Sigmoid colon (tissue), 7 donors: ENCODE data around the gene USH1G. TPM values are rescaled to one million over a fixed set of nuclear protein-coding genes. Genes with fewer than 3 reads are reported as not detected.

Source experiments
- DNase-seq: peaks from one replicate; pipeline ENCODE4 v3.0.0-alpha.2; 2019
- H3K27ac ChIP-seq, 4 donors: fragments of 200-600 bp; sonication (generic); one replicate each; pipeline ENCODE4 v1.5.1; 2016 to 2019; ENCODE audit warnings: mild to moderate bottlenecking in 1 of 4
- H3K27me3 ChIP-seq, 3 donors: fragments of 200-600 bp; sonication (generic); one replicate each; pipeline ENCODE4 v1.5.1; 2019; ENCODE audit warnings: mild to moderate bottlenecking in 1 of 3
- H3K36me3 ChIP-seq, 4 donors: fragments of 200-600 bp; sonication (generic); one replicate each; pipeline ENCODE4 v1.5.1; 2016 to 2019
- H3K4me1 ChIP-seq, 4 donors: fragments of 200-600 bp; sonication (generic); one replicate each; pipeline ENCODE4 v1.5.1; 2017 to 2019
- H3K4me3 ChIP-seq, 4 donors: fragments of 200-600 bp; sonication (generic); one replicate each; pipeline ENCODE4 v1.5.1; 2017 to 2019; ENCODE audit warnings: mild to moderate bottlenecking in 2 of 4, moderate library complexity in 1 of 4
- H3K9me3 ChIP-seq, 4 donors: fragments of 200-600 bp in 3 of 4; sonication (generic) in 3 of 4; one replicate each; pipeline versions ENCODE4 v1.5.1 to v1.6.1; 2013 to 2019
- CTCF ChIP-seq, 4 experiments: fragments of 450-650 bp in 3 of 4; fragments of 200-600 bp in 1 of 4; IDR thresholded peaks; one replicate each; pipeline ENCODE4 v1.5.1; 2016 to 2019; ENCODE audit warnings: antibody characterized with exemption in 4 of 4, mild to moderate bottlenecking in 3 of 4, moderate library complexity in 2 of 4
- EP300 ChIP-seq, 4 donors: sonication (generic); formaldehyde crosslinking; IDR thresholded peaks; one replicate each; pipeline ENCODE4 v1.6.1; 2017; ENCODE audit warnings: antibody characterized with exemption in 4 of 4
- POLR2A ChIP-seq, 2 donors: fragments of 450-650 bp; IDR thresholded peaks; one replicate each; pipeline ENCODE4 v1.6.1; 2016; ENCODE audit warnings: antibody characterized with exemption in 2 of 2, mild to moderate bottlenecking in 2 of 2, moderate library complexity in 2 of 2
- POLR2AphosphoS5 ChIP-seq, 4 donors: sonication (generic); formaldehyde crosslinking; IDR thresholded peaks; one replicate each; pipeline ENCODE4 v1.6.1; 2017; ENCODE audit warnings: antibody characterized with exemption in 4 of 4
- WGBS, 2 donors: extraction: QIAGEN DNeasy Blood & Tissue Kit; methylation state at CpG; one replicate each; pipeline ENCODE4 v1.1.7; 2013; 5-methylcytosine and 5-hydroxymethylcytosine counted together
- intact Hi-C: fragments of 100-400 bp; cut with DNase I; formaldehyde crosslinking; loops from one replicate; pipeline ENCODE4 v1.15.1; 2023
- polyA plus RNA-seq, 3 donors: library from polyadenylated mRNA; stranded (reverse); fragments of 200-250 nt; gene quantifications; one replicate each; pipeline ENCODE4 v1.2.3, GENCODE V29; 2013
- total RNA-seq, 4 donors: library from RNA; depleted of rRNA; stranded (reverse); fragments of >200 nt; gene quantifications; one replicate each; pipeline ENCODE4 v1.1.0, GENCODE V29; 2016
- donor health status: healthy with polysubstance abuse.
- donor health status: Bipolar disorder and iron deficiency.
- donor health status: healthy.

USH1G gene
- total and polyA plus RNA-seq, 7 donors = 0.09 TPM; not detected in 6

GRCh38 chr17:74959826-74960515, 36.9 kb upstream of the USH1G start:
- H3K27me3 ChIP-seq = no peaks in the 10 kb centered on the region
- intact Hi-C loops = loop anchor here (2.0 to 5.0 kb wide), 2 partner anchors 213 to 241 kb away; partner anchors contain the start of gene NHERF1
- no peaks in the 10 kb centered on the region for H3K36me3 ChIP-seq
- no peak overlapping the region for H3K27ac ChIP-seq
- WGBS, 2 donors = 70 to 78% methylated on average over 14 of the region's 14 CpGs
- TF ChIP-seq CTCF (IDR thresholded peaks at IDR 0.05) = no peak
- H3K4me1 ChIP-seq = peaks cover 0 to 4% (median 2%) of the 10 kb centered on the region in 4 donors
- DNase-seq = no peak
- H3K9me3 ChIP-seq = no peaks in the 10 kb centered on the region
- H3K4me3 ChIP-seq = no peak overlapping the region

GRCh38 chr17:74957935-74958740, 35.1 kb upstream of the USH1G start:
- Histone ChIP-seq H3K27me3 (no peaks in the 10 kb centered on the region), H3K4me3 (no peak overlapping the region), H3K4me1 (peaks cover 0 to 4% (median 2%) of the 10 kb centered on the region in 4 donors), H3K36me3 (no peaks in the 10 kb centered on the region), H3K27ac (no peak overlapping the region), H3K9me3 (no peaks in the 10 kb centered on the region)
- peak; percentile 81 for DNase-seq
- intact Hi-C loops = loop anchor here (1.0 to 5.0 kb wide), 2 partner anchors 35 to 211 kb away; partner anchors contain the start of genes NHERF1 and USH1G
- peak; percentile 68 to 97 (median 84) for TF ChIP-seq CTCF (IDR thresholded peaks at IDR 0.05)
- TF ChIP-seq POLR2AphosphoS5 (IDR thresholded peaks at IDR 0.05) = no peak
- no peak for TF ChIP-seq POLR2A (IDR thresholded peaks at IDR 0.05)
- WGBS, 2 donors = 50 to 53% methylated on average over 33 of the region's 33 CpGs

- H3K36me3 ChIP-seq = no peaks in the 10 kb centered on the region
- DNase-seq = no peak
- TF ChIP-seq CTCF (IDR thresholded peaks at IDR 0.05) (no peak), EP300 (IDR thresholded peaks at IDR 0.05) (no peak), POLR2AphosphoS5 (IDR thresholded peaks at IDR 0.05) (no peak), POLR2A (IDR thresholded peaks at IDR 0.05) (no peak)
- 74 to 79% methylated on average over 4 of the region's 4 CpGs for WGBS, 2 donors
- no peaks in the 10 kb centered on the region for H3K4me1 ChIP-seq
- no peak overlapping the region for H3K27ac ChIP-seq
- H3K9me3 ChIP-seq = no peaks in the 10 kb centered on the region
- H3K4me3 ChIP-seq = no peak overlapping the region
- intact Hi-C loops = loop anchor here (5.0 kb wide), 1 partner anchor 209 kb away; the partner anchor contains the start of gene NHERF1
- H3K27me3 ChIP-seq = peaks cover 0 to 15% (median 0%) of the 10 kb centered on the region in 3 donors
Measured at GRCh38 chr17:74956093-74956492, 33.0 kb upstream of the USH1G start.

- Histone ChIP-seq H3K27ac (no peak overlapping the region), H3K4me1 (no peaks in the 10 kb centered on the region), H3K27me3 (peaks cover 0 to 26% (median 0%) of the 10 kb centered on the region in 3 donors), H3K4me3 (no peak overlapping the region), H3K36me3 (no peaks in the 10 kb centered on the region), H3K9me3 (no peaks in the 10 kb centered on the region)
- WGBS, 2 donors = 74 to 83% methylated on average over 13 of the region's 13 CpGs
- DNase-seq = no peak
- intact Hi-C loops = loop anchor here (5.0 kb wide), 1 partner anchor 208 kb away; the partner anchor contains the start of gene NHERF1
- TF ChIP-seq POLR2A (IDR thresholded peaks at IDR 0.05) (no peak), POLR2AphosphoS5 (IDR thresholded peaks at IDR 0.05) (no peak), CTCF (IDR thresholded peaks at IDR 0.05) (no peak)
Measured at GRCh38 chr17:74954665-74955421, 31.8 kb upstream of the USH1G start.
